HG03066 (cell line): ENCODE data around the gene TPBGL.
A peak's percentile ranks its signal among the peaks of the same experiment; 100 is the strongest.

ENCODE experiments used
- ATAC-seq: cut with Tn5 transposase; IDR thresholded peaks from one replicate; pipeline ENCODE4 v1.9.1; 2021; ENCODE audit warnings: low read depth; ENCODE audit not compliant: unreplicated experiment

The TPBGL gene

GRCh38 chr11:75205564-75206020, 35.0 kb upstream of the TPBGL start:
- no peak for ATAC-seq

GRCh38 chr11:75208446-75208845, 32.1 kb upstream of the TPBGL start:
- ATAC-seq: no peak

GRCh38 chr11:75212411-75212810, 28.2 kb upstream of the TPBGL start:
- ATAC-seq: no peak

- no peak for ATAC-seq
Measured at GRCh38 chr11:75214411-75214821, 26.2 kb upstream of the TPBGL start.

GRCh38 chr11:75214843-75215242, 25.7 kb upstream of the TPBGL start:
- ATAC-seq: no peak

GRCh38 chr11:75219869-75220268, 20.7 kb upstream of the TPBGL start:
- no peak for ATAC-seq

GRCh38 chr11:75223954-75224643, 16.5 kb upstream of the TPBGL start:
- no peak for ATAC-seq

GRCh38 chr11:75225794-75226193, 14.8 kb upstream of the TPBGL start:
- ATAC-seq: no peak

GRCh38 chr11:75229466-75229865, 11.1 kb upstream of the TPBGL start:
- ATAC-seq: no peak

GRCh38 chr11:75230621-75231020, 10.0 kb upstream of the TPBGL start:
- no peak for ATAC-seq

- ATAC-seq: no peak
Measured at GRCh38 chr11:75233754-75234172, 6.8 kb upstream of the TPBGL start.

GRCh38 chr11:75236062-75236461, 4.5 kb upstream of the TPBGL start:
- ATAC-seq: no peak

- ATAC-seq: no peak
Measured at GRCh38 chr11:75237050-75237449, 3.5 kb upstream of the TPBGL start.

GRCh38 chr11:75238595-75239440, 1.8 kb upstream of the TPBGL start:
- ATAC-seq: no peak

- no peak for ATAC-seq
Measured at GRCh38 chr11:75239531-75240290, 863 bp upstream of the TPBGL start.

GRCh38 chr11:75241036-75241905, 697 bp downstream of the TPBGL start:
- peak; percentile 76 for ATAC-seq

GRCh38 chr11:75241906-75242644, 1.5 kb downstream of the TPBGL start:
- no peak for ATAC-seq

- ATAC-seq: no peak
Measured at GRCh38 chr11:75242722-75243600, 2.4 kb downstream of the TPBGL start.
